Gastroesophageal sphincter (tissue), 3 donors: Measurements from ENCODE around the gene FN3K.

ENCODE experiments used
- EP300 ChIP-seq: sonication (generic); formaldehyde crosslinking; IDR thresholded peaks from one replicate; pipeline ENCODE4 v1.6.1; 2017; ENCODE audit warnings: antibody characterized with exemption, mild to moderate bottlenecking
- POLR2A ChIP-seq, 2 donors: fragments of 450-650 bp; IDR thresholded peaks; one replicate each; pipeline ENCODE4 v1.6.1; 2017; ENCODE audit warnings: antibody characterized with exemption in 2 of 2, mild to moderate bottlenecking in 2 of 2, moderate library complexity in 1 of 2
- POLR2AphosphoS5 ChIP-seq: sonication (generic); formaldehyde crosslinking; IDR thresholded peaks from one replicate; pipeline ENCODE4 v1.6.1; 2017; ENCODE audit warnings: antibody characterized with exemption
- TF ChIP-seq, protein P1 (sequence below), 4 experiments: fragments of 200-600 bp in 2 of 4; fragments of 450-650 bp in 2 of 4; sonication (generic) in 1 of 4; IDR thresholded peaks; one replicate each; pipeline ENCODE4 v1.5.1; 2017 to 2019; ENCODE audit warnings: antibody characterized with exemption in 4 of 4, mild to moderate bottlenecking in 2 of 4, moderate library complexity in 2 of 4

DNA sequence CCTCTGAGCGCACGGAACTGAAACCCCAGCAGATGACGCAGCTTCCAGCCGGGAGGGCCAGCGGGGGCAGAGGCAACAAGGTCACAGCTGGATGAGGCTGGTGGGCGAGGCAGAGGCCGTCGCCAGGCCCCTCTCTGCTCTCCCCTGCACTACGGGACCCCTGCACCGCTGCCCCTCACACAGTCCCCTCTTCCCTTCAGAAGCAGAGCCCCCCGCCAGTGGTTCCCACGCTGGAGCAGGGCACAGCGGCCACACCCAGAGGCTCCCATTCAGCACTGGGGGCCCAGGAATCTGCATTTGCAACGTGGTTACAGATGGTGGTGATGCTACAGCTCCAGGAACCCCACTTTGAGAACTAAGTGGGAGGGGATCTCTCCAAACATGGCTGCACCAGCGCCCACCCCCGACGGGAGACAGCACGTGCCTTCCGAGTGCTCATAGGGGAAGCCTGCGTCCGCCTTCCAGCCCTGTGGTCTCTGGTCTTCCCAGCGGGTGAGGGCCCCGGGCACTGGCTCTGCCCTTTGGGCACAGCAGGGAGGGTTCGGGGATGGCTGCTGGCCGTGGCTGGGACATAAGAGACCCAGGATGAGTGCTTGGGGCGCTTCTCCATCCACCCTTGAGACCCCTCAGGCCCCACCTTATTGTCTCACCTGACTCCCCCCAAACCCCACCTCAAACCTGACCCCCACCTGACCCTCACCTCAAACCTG is 32.2 kb upstream of the FN3K start:
- TF ChIP-seq POLR2A (IDR thresholded peaks at IDR 0.05) (no peak), POLR2AphosphoS5 (no peak), EP300 (no peak)
- TF ChIP-seq, protein P1, sequence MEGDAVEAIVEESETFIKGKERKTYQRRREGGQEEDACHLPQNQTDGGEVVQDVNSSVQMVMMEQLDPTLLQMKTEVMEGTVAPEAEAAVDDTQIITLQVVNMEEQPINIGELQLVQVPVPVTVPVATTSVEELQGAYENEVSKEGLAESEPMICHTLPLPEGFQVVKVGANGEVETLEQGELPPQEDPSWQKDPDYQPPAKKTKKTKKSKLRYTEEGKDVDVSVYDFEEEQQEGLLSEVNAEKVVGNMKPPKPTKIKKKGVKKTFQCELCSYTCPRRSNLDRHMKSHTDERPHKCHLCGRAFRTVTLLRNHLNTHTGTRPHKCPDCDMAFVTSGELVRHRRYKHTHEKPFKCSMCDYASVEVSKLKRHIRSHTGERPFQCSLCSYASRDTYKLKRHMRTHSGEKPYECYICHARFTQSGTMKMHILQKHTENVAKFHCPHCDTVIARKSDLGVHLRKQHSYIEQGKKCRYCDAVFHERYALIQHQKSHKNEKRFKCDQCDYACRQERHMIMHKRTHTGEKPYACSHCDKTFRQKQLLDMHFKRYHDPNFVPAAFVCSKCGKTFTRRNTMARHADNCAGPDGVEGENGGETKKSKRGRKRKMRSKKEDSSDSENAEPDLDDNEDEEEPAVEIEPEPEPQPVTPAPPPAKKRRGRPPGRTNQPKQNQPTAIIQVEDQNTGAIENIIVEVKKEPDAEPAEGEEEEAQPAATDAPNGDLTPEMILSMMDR (IDR thresholded peaks at IDR 0.05) = no peak
